GM21381 (cell line): ENCODE results near the gene DSCAML1.
"Not testable (repeated sequence)": the region's sequence is repeated elsewhere in the genome, so short reads cannot be mapped to it uniquely, and the experiment has no call there.

Experiments used
- ATAC-seq: cut with Tn5 transposase; IDR thresholded peaks from one replicate; pipeline ENCODE4 v1.9.1; 2021; ENCODE audit warnings: mild to moderate bottlenecking, moderate library complexity; ENCODE audit not compliant: unreplicated experiment

DSCAML1 gene

GRCh38 chr11:117766026-117766425 is 31.0 kb downstream of the DSCAML1 start:
- ATAC-seq, result no peak

- no peak for ATAC-seq
Observed at GRCh38 chr11:117765068-117765467, 31.9 kb downstream of the DSCAML1 start.

- not testable (repeated sequence) for ATAC-seq
Observed at GRCh38 chr11:117763465-117763864, 33.6 kb downstream of the DSCAML1 start.

GRCh38 chr11:117761993-117762392 is 35.0 kb downstream of the DSCAML1 start:
- no peak for ATAC-seq

- no peak for ATAC-seq
Observed at GRCh38 chr11:117759305-117759704, 37.7 kb downstream of the DSCAML1 start.

GRCh38 chr11:117754030-117754429 is 43.0 kb downstream of the DSCAML1 start:
- no peak for ATAC-seq

- ATAC-seq, result no peak
Observed at GRCh38 chr11:117752721-117753237, 44.2 kb downstream of the DSCAML1 start.

- no peak for ATAC-seq
Observed at GRCh38 chr11:117752071-117752470, 44.9 kb downstream of the DSCAML1 start.

- ATAC-seq, result no peak
Observed at GRCh38 chr11:117750916-117751662, 45.9 kb downstream of the DSCAML1 start.

- no peak for ATAC-seq
Observed at GRCh38 chr11:117750357-117750756, 46.7 kb downstream of the DSCAML1 start.

GRCh38 chr11:117749541-117749910 is 47.5 kb downstream of the DSCAML1 start:
- no peak for ATAC-seq

GRCh38 chr11:117748771-117749540 is 48.1 kb downstream of the DSCAML1 start:
- no peak for ATAC-seq

- no peak for ATAC-seq
Observed at GRCh38 chr11:117747892-117748291, 49.1 kb downstream of the DSCAML1 start.

- ATAC-seq, result no peak
Observed at GRCh38 chr11:117745346-117745745, 51.7 kb downstream of the DSCAML1 start.

GRCh38 chr11:117744471-117745150 is 52.4 kb downstream of the DSCAML1 start:
- ATAC-seq, result no peak

GRCh38 chr11:117743121-117743815 is 53.7 kb downstream of the DSCAML1 start:
- no peak for ATAC-seq

GRCh38 chr11:117738246-117738957 is 58.6 kb downstream of the DSCAML1 start:
- no peak for ATAC-seq

GRCh38 chr11:117735350-117735977 is 61.6 kb downstream of the DSCAML1 start:
- ATAC-seq, result no peak

- ATAC-seq, result no peak
Observed at GRCh38 chr11:117734601-117735024, 62.4 kb downstream of the DSCAML1 start.

- ATAC-seq, result no peak
Observed at GRCh38 chr11:117733316-117733715, 63.7 kb downstream of the DSCAML1 start.
